SK-N-DZ (cell line): ENCODE data around the gene ITPK1.

Experiments used
- DNase-seq: peaks from one replicate; pipeline ENCODE4 v3.0.0-alpha.2; 2015; ENCODE audit warnings: low spot score

Gene ITPK1

GRCh38 chr14:92938890-92939671, 176.6 kb downstream of the ITPK1 start:
- no peak for DNase-seq

- DNase-seq, result no peak
Measured at GRCh38 chr14:92938235-92938875, 177.4 kb downstream of the ITPK1 start.

- DNase-seq, result no peak
Measured at GRCh38 chr14:92937051-92937937, 178.4 kb downstream of the ITPK1 start.

- DNase-seq, result no peak
Measured at GRCh38 chr14:92936085-92936484, 179.6 kb downstream of the ITPK1 start.

- DNase-seq, result no peak
Measured at GRCh38 chr14:92935446-92935845, 180.3 kb downstream of the ITPK1 start.

GRCh38 chr14:92934196-92935085, 181.3 kb downstream of the ITPK1 start:
- DNase-seq, result no peak

GRCh38 chr14:92933481-92933880, 182.2 kb downstream of the ITPK1 start:
- DNase-seq, result no peak

GRCh38 chr14:92932448-92933395, 183.0 kb downstream of the ITPK1 start:
- no peak for DNase-seq

GRCh38 chr14:92931681-92932447, 183.9 kb downstream of the ITPK1 start:
- no peak for DNase-seq

GRCh38 chr14:92930737-92931602, 184.8 kb downstream of the ITPK1 start:
- DNase-seq, result no peak

GRCh38 chr14:92929689-92930608, 185.8 kb downstream of the ITPK1 start:
- DNase-seq, result no peak

- DNase-seq, result no peak
Measured at GRCh38 chr14:92928961-92929688, 186.6 kb downstream of the ITPK1 start.

GRCh38 chr14:92928258-92928629, 187.5 kb downstream of the ITPK1 start:
- no peak for DNase-seq

- no peak for DNase-seq
Measured at GRCh38 chr14:92927349-92928257, 188.1 kb downstream of the ITPK1 start.

- DNase-seq, result no peak
Measured at GRCh38 chr14:92926931-92927330, 188.8 kb downstream of the ITPK1 start.
